HG02938 (cell line): ENCODE results near the gene MBD6.

Experiments used
- ATAC-seq: cut with Tn5 transposase; IDR thresholded peaks from one replicate; pipeline ENCODE4 v1.9.1; 2021; ENCODE audit warnings: mild to moderate bottlenecking, moderate library complexity; ENCODE audit not compliant: unreplicated experiment

Gene MBD6

GRCh38 chr12:57527184-57527583 is 4.6 kb downstream of the MBD6 start:
- ATAC-seq: no peak

- no peak for ATAC-seq
Observed at GRCh38 chr12:57528176-57528575, 5.6 kb downstream of the MBD6 start.

GRCh38 chr12:57528831-57529555 is 6.4 kb downstream of the MBD6 start:
- ATAC-seq: no peak

GRCh38 chr12:57529831-57530230 is 7.2 kb downstream of the MBD6 start:
- no peak for ATAC-seq

GRCh38 chr12:57530396-57531142 is 7.9 kb downstream of the MBD6 start:
- ATAC-seq: no peak

- no peak for ATAC-seq
Observed at GRCh38 chr12:57531836-57532235, 9.2 kb downstream of the MBD6 start.

- no peak for ATAC-seq
Observed at GRCh38 chr12:57533108-57533507, 10.5 kb downstream of the MBD6 start.

GRCh38 chr12:57534250-57534649 is 11.6 kb downstream of the MBD6 start:
- ATAC-seq: no peak

GRCh38 chr12:57534991-57535543 is 12.4 kb downstream of the MBD6 start:
- ATAC-seq: no peak

- no peak for ATAC-seq
Observed at GRCh38 chr12:57535764-57536596, 13.4 kb downstream of the MBD6 start.

GRCh38 chr12:57536597-57536942 is 13.9 kb downstream of the MBD6 start:
- no peak for ATAC-seq

GRCh38 chr12:57539134-57539768 is 16.6 kb downstream of the MBD6 start:
- ATAC-seq: no peak

GRCh38 chr12:57541001-57541400 is 18.4 kb downstream of the MBD6 start:
- ATAC-seq: no peak

GRCh38 chr12:57541717-57542116 is 19.1 kb downstream of the MBD6 start:
- ATAC-seq: no peak

- no peak for ATAC-seq
Observed at GRCh38 chr12:57543581-57543980, 21.0 kb downstream of the MBD6 start.

GRCh38 chr12:57545809-57546437 is 23.3 kb downstream of the MBD6 start:
- no peak for ATAC-seq

GRCh38 chr12:57546438-57547287 is 24.0 kb downstream of the MBD6 start, which contains the start of gene DCTN2:
TSS of gene DCTN2 (minus strand) at chr12:57547192. CDS start at chr12:57547063, 129 bp downstream.
- ATAC-seq: peak; percentile 98

GRCh38 chr12:57547288-57548012 is 24.8 kb downstream of the MBD6 start:
- no peak for ATAC-seq

- ATAC-seq: no peak
Observed at GRCh38 chr12:57548013-57548315, 25.3 kb downstream of the MBD6 start.
